CD4-positive, alpha-beta T cell treated with Interleukin-1 beta for 1 hour (primary cell): ENCODE data around the gene AATF.

Experiments used
- DNase-seq, 2 donors: peaks; one replicate each; pipeline ENCODE4 v3.0.0-alpha.2; 2020 to 2022

AATF gene

GRCh38 chr17:37086948-37087347 lies 138.2 kb downstream of the AATF start:
- DNase-seq: no peak

DNA sequence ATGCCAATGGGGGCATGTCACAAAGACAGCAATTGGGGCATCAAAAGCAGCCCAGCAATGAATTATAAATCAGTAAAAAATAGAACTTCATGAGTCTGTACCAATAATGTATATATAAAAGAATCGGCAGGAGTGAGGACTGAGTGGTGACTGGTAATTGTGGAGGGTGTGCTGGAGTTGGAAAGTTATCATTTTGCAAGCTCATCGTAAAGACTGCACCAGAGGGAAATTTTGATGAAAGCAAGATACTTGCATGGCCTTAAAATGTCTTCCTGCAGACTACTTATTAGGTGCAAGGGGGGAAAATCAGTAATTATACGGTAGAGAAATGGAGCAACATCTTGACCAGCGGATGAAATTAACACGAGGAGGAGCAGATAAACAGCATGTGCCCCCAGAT lies 138.9 kb downstream of the AATF start:
- no peak for DNase-seq

- DNase-seq: peak; percentile 17 to 31
Measured at GRCh38 chr17:37088459-37088858, 139.7 kb downstream of the AATF start.

GRCh38 chr17:37088913-37089312 lies 140.2 kb downstream of the AATF start:
- DNase-seq: no peak

DNA sequence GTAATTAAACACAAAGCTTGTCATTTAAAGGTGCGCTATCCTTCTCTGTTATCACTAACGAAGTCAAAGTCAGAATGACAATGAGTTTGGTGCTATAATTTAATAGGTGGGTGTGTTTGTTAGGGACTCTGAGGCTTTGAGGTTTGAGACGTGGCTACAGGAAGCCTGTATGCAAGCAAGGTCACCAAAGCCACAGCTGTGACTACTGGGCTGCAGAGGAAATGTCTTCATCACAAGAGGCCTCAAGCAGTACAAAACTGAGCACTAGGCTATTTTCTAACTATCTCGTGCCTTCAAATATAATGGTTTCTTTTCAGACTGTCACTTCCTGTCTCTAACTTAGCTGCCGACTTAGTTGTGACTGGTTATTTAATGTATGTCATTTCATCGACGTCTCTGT lies 141.2 kb downstream of the AATF start:
- peak; percentile 74 to 76 for DNase-seq

DNA sequence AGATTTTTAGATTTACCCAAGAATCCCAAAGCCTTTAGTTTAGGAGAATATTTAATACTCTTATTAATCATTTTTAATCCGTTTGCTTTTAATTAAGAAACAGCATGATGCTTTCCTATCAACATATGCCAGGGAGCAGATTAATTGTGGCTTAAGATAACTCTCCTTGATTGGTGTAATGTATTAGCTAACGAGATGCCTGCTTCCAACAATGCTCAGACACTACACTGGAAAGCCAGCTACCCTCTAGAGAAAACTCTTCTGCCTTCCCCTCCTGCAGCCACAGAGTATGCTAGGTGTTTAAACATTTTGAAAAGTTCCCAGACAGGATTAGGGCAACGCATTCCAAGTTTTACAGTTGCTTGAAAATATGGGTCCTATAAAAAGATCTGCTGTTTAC lies 142.2 kb downstream of the AATF start:
- no peak for DNase-seq

DNA sequence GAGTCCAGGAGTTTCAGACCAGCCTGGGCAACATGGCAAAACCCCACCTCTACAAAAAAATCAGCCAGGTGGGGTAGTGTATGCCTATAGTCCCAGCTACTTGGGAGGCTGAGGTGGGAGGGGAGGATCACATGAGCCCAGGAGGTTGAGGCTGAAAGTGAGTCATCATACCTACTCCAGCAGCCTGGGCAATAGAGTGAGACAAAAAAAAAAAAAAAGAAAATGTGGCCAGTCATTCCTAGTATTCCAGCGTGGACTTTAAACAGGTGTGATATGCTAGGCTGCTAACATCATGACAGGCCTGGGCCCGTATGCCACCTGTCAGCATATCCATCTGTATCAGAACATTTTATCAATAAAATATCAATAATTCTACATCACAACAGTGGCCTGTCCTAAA lies 143.3 kb downstream of the AATF start:
- no peak for DNase-seq

GRCh38 chr17:37092701-37093100 lies 143.9 kb downstream of the AATF start:
- no peak for DNase-seq

GRCh38 chr17:37094391-37094790 lies 145.6 kb downstream of the AATF start:
- DNase-seq: no peak

- no peak for DNase-seq
Measured at GRCh38 chr17:37096071-37096470, 147.3 kb downstream of the AATF start.

DNA sequence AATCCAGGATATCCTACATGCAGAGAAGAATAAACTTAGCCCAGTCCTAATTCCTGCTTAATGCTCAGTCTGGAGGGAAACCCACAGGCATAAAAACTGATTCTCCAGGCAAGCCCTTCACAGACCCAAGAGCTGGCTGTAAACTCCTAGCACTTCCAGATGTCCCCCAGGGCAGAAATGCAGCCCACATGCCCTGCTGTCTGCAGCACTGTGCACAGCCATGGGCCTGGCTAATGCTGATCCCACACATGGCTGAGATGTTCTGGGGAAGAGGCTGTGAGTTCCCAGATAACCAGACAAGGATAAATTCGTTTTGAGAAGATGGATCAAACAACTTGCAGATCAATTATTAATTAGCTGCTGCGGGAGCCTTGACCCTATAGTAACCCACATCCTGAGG lies 148.4 kb downstream of the AATF start:
- DNase-seq: no peak

- no peak for DNase-seq
Measured at GRCh38 chr17:37098152-37098551, 149.4 kb downstream of the AATF start.

DNA sequence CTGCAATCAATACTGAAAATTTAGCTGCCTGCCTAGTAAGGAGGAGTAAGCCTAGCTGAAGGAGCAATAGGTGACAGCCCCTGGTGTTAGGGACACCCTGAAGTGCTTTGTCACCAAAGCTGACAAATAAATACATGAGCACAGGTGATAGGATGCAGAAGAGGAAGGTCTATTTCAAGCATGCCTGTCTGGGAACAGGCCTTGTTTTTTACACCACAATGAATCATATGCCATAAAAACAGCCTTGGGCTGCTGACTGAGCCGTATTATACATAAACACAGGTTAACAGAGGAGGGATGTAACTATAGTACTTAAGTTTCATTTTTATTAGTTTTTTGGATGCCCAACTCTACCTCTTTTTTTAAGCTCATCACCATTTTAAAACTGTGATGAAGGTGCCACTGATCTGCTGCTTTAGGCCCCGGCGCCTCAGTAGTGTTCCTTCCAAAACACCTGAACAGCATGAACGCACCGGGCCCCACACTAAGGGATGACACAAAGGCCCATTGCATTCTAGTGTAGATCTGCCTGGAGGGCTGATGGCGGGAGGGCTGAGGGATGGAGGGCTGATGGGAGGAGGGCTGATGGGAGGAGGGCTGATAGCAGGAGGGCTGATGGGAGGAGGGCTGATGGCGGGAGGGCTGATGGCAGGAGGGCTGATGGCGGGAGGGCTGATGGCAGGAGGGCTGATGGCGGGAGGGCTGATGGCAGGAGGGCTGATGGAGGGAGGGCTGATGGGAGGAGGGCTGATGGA lies 150.3 kb downstream of the AATF start:
- no peak for DNase-seq

DNA sequence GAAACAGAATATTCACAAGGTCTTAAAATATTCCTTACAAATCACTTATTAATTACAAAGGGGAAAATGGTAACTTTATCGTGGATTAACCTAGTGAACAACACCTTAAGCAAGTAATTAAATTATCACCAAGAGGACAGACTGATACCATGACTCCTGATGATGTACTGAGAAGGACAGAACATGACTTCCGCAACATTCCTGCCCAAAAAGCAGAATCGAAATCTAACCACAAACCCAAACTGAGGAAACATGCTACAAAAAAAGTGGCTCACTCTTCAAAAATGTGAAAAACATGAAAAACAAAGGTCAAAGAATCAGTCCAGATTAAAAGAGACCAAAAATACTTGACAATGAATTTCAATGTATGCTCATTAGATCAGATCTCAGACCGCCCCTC lies 151.5 kb downstream of the AATF start:
- DNase-seq: no peak

- no peak for DNase-seq
Measured at GRCh38 chr17:37101306-37101705, 152.6 kb downstream of the AATF start.

DNA sequence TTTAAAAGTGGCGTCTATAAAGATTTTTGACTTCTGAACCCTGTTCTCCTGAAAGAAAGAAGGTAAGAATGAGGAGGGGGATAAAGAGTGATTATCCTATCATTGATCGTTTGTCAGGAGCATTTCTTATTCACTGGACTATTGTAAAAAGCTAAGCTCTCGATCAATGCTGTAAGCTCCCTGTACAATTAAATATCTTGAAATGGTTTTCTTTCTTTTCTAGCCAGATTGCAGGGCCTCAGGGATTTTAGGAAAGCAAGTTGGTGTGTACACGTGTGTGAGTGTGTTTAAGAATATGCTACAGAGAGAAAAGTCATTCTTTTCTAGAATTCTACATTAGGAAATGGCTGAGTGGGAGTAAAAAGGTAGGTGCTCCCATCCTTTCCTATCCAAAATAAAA lies 154.5 kb downstream of the AATF start:
- no peak for DNase-seq

DNA sequence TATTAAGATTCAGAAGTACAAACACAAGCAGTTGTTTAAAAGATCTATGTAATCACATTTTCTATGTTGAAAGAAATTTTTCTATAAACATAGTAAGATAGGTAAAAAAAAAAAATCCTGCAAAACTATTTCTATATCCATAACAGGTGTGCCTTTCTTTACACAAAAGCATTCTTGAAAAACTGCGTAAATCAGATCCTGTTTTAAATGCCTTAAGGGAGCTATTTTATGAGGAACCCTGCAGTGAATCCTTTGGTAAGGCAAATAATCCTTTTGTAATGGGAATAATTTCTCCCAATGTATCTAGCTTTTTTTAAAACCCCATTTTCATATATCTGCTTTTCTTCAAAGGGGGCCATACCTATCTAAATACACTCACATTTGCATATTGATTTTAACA lies 157.3 kb downstream of the AATF start:
- no peak for DNase-seq
